CD4-positive, alpha-beta memory T cell (primary cell): ENCODE measurements around the gene ST3GAL3. TPM values are rescaled to one million over a fixed set of nuclear protein-coding genes. Genes with fewer than 3 reads are reported as not detected.

Source experiments
- CTCF ChIA-PET: fragments of 350-600 bp; sonication (Branson Sonifier 250); formaldehyde crosslinking; loops from one replicate; lab custom pipeline; 2021; ENCODE audit warnings: inconsistent platforms; ENCODE audit not compliant: partially characterized antibody; lab: Charles Lee
- POLR2A ChIA-PET: fragments of 350-600 bp; sonication (Branson Sonifier 250); formaldehyde crosslinking; loops from one replicate; lab custom pipeline; 2021; ENCODE audit not compliant: partially characterized antibody; lab: Charles Lee
- DNase-seq, 5 donors: peaks; one replicate each; pipeline versions ENCODE4 v3.0.0 to v3.0.0-alpha.2; 2020 to 2022; ENCODE audit warnings: mixed read lengths in 1 of 5
- H3K27ac ChIP-seq: one replicate; pipeline ENCODE4 v1.7.0; 2013; ENCODE audit warnings: low read depth, low read length
- H3K27me3 ChIP-seq: 2 replicates; pipeline ENCODE4 v1.7.0; 2013; ENCODE audit warnings: mild to moderate bottlenecking, low read length, moderate library complexity; ENCODE audit not compliant: insufficient read depth
- H3K36me3 ChIP-seq: 2 replicates; pipeline ENCODE4 v1.7.0; 2013; ENCODE audit warnings: mild to moderate bottlenecking, low read length, moderate library complexity; ENCODE audit not compliant: insufficient read depth
- H3K4me1 ChIP-seq: 2 replicates; pipeline ENCODE4 v1.7.0; 2013; ENCODE audit warnings: mild to moderate bottlenecking, low read length, moderate library complexity; ENCODE audit not compliant: insufficient read depth
- H3K4me3 ChIP-seq, 2 donors: one replicate each; pipeline ENCODE4 v1.7.0; 2013; ENCODE audit warnings: low read length in 2 of 2, mild to moderate bottlenecking in 1 of 2
- H3K9me3 ChIP-seq, 2 donors: one replicate each; pipeline ENCODE4 v1.7.0; 2013; ENCODE audit warnings: low read length in 2 of 2, control low read depth in 1 of 2; ENCODE audit not compliant: control insufficient read depth in 1 of 2
- H3K27ac Mint-ChIP-seq, 7 donors: one replicate each; pipeline ENCODE4 v1.8.0; 2020 to 2021; ENCODE audit warnings: mixed read lengths in 7 of 7, mild to moderate bottlenecking in 6 of 7, inconsistent platforms in 3 of 7, moderate library complexity in 3 of 7
- H3K27me3 Mint-ChIP-seq, 2 donors: one replicate each; pipeline ENCODE4 v1.8.0; 2020 to 2021; ENCODE audit warnings: mixed read lengths in 2 of 2
- H3K36me3 Mint-ChIP-seq, 2 donors: one replicate each; pipeline ENCODE4 v1.8.0; 2020 to 2021; ENCODE audit warnings: mixed read lengths in 2 of 2, inconsistent platforms in 1 of 2, mild to moderate bottlenecking in 1 of 2
- H3K4me1 Mint-ChIP-seq, 4 donors: one replicate each; pipeline ENCODE4 v1.8.0; 2020 to 2021; ENCODE audit warnings: mixed read lengths in 4 of 4, mild to moderate bottlenecking in 1 of 4
- H3K4me3 Mint-ChIP-seq, 8 donors: one replicate each; pipeline ENCODE4 v1.8.0; 2020 to 2021; ENCODE audit warnings: mixed read lengths in 8 of 8, mild to moderate bottlenecking in 7 of 8, moderate library complexity in 6 of 8, inconsistent platforms in 3 of 8
- H3K9me3 Mint-ChIP-seq, 8 donors: one replicate each; pipeline ENCODE4 v1.8.0; 2020 to 2021; ENCODE audit warnings: mixed read lengths in 8 of 8, mild to moderate bottlenecking in 5 of 8, inconsistent platforms in 3 of 8, moderate library complexity in 1 of 8
- intact Hi-C: fragments of 100-400 bp; cut with micrococcal nuclease; formaldehyde crosslinking; loops from one replicate; pipeline ENCODE4 v1.15.1; 2023
- polyA plus RNA-seq, 2 donors: library from polyadenylated mRNA; unstranded; fragments of 300-500 nt; fragmentation: Illumina TruSeq; gene quantifications; one replicate each; pipeline ENCODE4 v1.2.3, GENCODE V29; 2021
- total RNA-seq, 2 experiments: library from RNA; stranded (reverse); gene quantifications; one replicate each; pipeline ENCODE4 v1.2.3, GENCODE V29; 2021

Gene ST3GAL3
- total and polyA plus RNA-seq, 4 experiments from 2014 or later = 6.1 to 29.6 (median 16.3) TPM

- Mint-ChIP-seq H3K36me3 (peaks cover 18 to 20% of the 10 kb centered on the region in 2 donors), H3K27ac (no peak overlapping the region), H3K9me3 (no peaks in the 10 kb centered on the region), H3K27me3 (no peaks in the 10 kb centered on the region), H3K4me3 (no peak overlapping the region), H3K4me1 (peaks cover 15 to 39% (median 22%) of the 10 kb centered on the region in 4 donors)
- Histone ChIP-seq H3K27ac (no peak overlapping the region), H3K27me3 (no peaks in the 10 kb centered on the region), H3K4me3 (no peak overlapping the region), H3K4me1 (peaks cover 8% of the 10 kb centered on the region), H3K9me3 (no peaks in the 10 kb centered on the region), H3K36me3 (no peaks in the 10 kb centered on the region)
- intact Hi-C loops = no loop called here
- ChIA-PET POLR2A (interaction anchor here (1.3 kb wide), 1 partner anchor 17 kb away, joined by 5 read pairs; the partner anchor contains the start of gene DPH2), CTCF (interaction anchor here (1.0 to 4.1 kb wide), 3 partner anchors 19 to 84 kb away, joined by 3 to 17 read pairs (median 4); partner anchors contain the start of gene ARTN)
- no peak for DNase-seq
Observed at GRCh38 chr1:43952731-43953346, 245.5 kb downstream of the ST3GAL3 start.

GRCh38 chr1:43953361-43953760 lies 246.0 kb downstream of the ST3GAL3 start:
- peaks cover 12 to 34% (median 18%) of the 10 kb centered on the region in 4 donors for H3K4me1 Mint-ChIP-seq
- H3K27me3 ChIP-seq = no peaks in the 10 kb centered on the region
- no peaks in the 10 kb centered on the region for H3K36me3 ChIP-seq
- H3K9me3 ChIP-seq = no peaks in the 10 kb centered on the region
- H3K36me3 Mint-ChIP-seq = peaks cover 23 to 25% of the 10 kb centered on the region in 2 donors
- no peaks in the 10 kb centered on the region for H3K27me3 Mint-ChIP-seq
- DNase-seq = no peak
- H3K4me1 ChIP-seq = peaks cover 2% of the 10 kb centered on the region
- intact Hi-C loops = no loop called here
- no peak overlapping the region for H3K27ac ChIP-seq
- H3K4me3 Mint-ChIP-seq = no peak overlapping the region
- POLR2A ChIA-PET = interaction anchor here (1.3 kb wide), 1 partner anchor 16 kb away, joined by 5 read pairs; the partner anchor contains the start of gene DPH2
- no peak overlapping the region for H3K4me3 ChIP-seq
- H3K27ac Mint-ChIP-seq = no peak overlapping the region
- no peaks in the 10 kb centered on the region for H3K9me3 Mint-ChIP-seq
- CTCF ChIA-PET = interaction anchor here (1.0 to 4.1 kb wide), 4 partner anchors 19 to 83 kb away, joined by 3 to 17 read pairs (median 8); partner anchors contain the start of gene ARTN

DNA sequence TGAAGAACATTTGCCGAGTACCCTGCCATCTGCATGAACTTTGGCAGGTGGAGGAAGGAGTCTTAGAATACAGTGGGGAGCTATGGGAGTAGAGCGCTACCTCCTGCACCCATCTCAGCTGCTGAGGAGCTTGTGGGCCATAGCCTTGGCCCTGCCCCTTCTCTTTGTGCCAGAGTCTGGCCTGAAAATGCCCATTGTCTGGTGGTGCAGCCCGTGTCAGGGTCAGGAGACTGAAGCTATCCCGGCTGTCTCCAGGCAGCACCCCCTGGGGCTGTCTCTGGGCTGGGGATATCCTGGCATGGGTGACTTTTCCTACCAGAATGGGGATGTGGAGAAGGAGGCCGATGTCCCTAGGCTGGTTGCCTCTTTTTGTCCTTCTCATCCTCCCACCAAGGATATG lies 246.7 kb downstream of the ST3GAL3 start:
- Histone ChIP-seq H3K36me3 (no peaks in the 10 kb centered on the region), H3K27me3 (no peaks in the 10 kb centered on the region), H3K27ac (no peak overlapping the region), H3K9me3 (no peaks in the 10 kb centered on the region), H3K4me1 (no peaks in the 10 kb centered on the region), H3K4me3 (no peak overlapping the region)
- ChIA-PET CTCF (interaction anchor here (1.0 to 4.1 kb wide), 3 partner anchors 20 to 51 kb away, joined by 4 to 17 read pairs (median 11); partner anchors contain the start of gene ARTN), POLR2A (interaction anchor here (1.3 kb wide), 1 partner anchor 16 kb away, joined by 5 read pairs; the partner anchor contains the start of gene DPH2)
- no peak for DNase-seq
- Mint-ChIP-seq H3K9me3 (no peaks in the 10 kb centered on the region), H3K27ac (no peak overlapping the region), H3K27me3 (no peaks in the 10 kb centered on the region), H3K4me1 (peaks cover 9 to 27% (median 14%) of the 10 kb centered on the region in 4 donors), H3K4me3 (no peak overlapping the region), H3K36me3 (peaks cover 29 to 32% of the 10 kb centered on the region in 2 donors)
- intact Hi-C loops = no loop called here

GRCh38 chr1:43956234-43956633 lies 248.9 kb downstream of the ST3GAL3 start:
- H3K27ac Mint-ChIP-seq = no peak overlapping the region
- H3K9me3 Mint-ChIP-seq = no peaks in the 10 kb centered on the region
- CTCF ChIA-PET = interaction anchor here (0.9 to 4.1 kb wide), 3 partner anchors 22 to 92 kb away, joined by 3 to 17 read pairs (median 11); partner anchors contain the start of gene ARTN
- Histone ChIP-seq H3K9me3 (no peaks in the 10 kb centered on the region), H3K4me3 (no peak overlapping the region), H3K27ac (no peak overlapping the region), H3K36me3 (no peaks in the 10 kb centered on the region), H3K4me1 (no peaks in the 10 kb centered on the region), H3K27me3 (no peaks in the 10 kb centered on the region)
- H3K4me1 Mint-ChIP-seq = peaks cover 2 to 9% (median 5%) of the 10 kb centered on the region in 4 donors
- POLR2A ChIA-PET = no interaction called here
- no peaks in the 10 kb centered on the region for H3K27me3 Mint-ChIP-seq
- no peak overlapping the region for H3K4me3 Mint-ChIP-seq
- DNase-seq = no peak
- H3K36me3 Mint-ChIP-seq = peaks cover 23 to 28% of the 10 kb centered on the region in 2 donors
- intact Hi-C loops = no loop called here

DNA sequence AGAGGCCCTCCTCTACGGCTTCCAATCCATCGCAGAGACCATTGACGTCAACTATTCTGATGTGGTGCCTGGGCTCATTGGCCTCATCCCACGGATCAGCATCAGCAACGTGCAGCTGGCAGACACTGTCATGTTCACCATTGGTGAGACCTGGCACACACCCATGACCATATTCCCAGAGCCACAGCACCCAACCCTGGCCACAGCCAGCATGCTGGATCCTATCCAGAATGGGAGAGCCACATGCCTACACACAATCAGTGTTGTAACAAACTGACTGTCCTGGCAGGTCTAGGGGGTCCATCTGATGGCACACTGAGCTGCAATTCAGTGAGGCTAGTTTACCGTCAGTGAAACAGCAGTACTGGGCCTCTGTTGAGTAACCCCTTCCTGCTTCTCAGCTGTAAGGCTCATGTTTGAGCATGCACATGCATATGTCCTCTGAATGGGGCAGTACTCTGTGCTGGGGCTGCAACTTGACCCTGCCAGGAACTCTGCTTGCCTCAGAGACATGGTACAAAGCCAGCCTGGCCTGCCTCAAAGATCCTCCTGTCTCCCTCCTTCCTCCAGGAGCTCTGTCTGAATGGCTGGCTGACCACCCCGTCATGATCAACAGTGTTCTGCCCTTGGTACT lies 250.2 kb downstream of the ST3GAL3 start:
- no peak overlapping the region for H3K27ac ChIP-seq
- POLR2A ChIA-PET = interaction anchor here (1.5 kb wide), 1 partner anchor 10 kb away, joined by 3 read pairs; the partner anchor contains the start of gene IPO13
- H3K9me3 Mint-ChIP-seq = no peaks in the 10 kb centered on the region

DNA sequence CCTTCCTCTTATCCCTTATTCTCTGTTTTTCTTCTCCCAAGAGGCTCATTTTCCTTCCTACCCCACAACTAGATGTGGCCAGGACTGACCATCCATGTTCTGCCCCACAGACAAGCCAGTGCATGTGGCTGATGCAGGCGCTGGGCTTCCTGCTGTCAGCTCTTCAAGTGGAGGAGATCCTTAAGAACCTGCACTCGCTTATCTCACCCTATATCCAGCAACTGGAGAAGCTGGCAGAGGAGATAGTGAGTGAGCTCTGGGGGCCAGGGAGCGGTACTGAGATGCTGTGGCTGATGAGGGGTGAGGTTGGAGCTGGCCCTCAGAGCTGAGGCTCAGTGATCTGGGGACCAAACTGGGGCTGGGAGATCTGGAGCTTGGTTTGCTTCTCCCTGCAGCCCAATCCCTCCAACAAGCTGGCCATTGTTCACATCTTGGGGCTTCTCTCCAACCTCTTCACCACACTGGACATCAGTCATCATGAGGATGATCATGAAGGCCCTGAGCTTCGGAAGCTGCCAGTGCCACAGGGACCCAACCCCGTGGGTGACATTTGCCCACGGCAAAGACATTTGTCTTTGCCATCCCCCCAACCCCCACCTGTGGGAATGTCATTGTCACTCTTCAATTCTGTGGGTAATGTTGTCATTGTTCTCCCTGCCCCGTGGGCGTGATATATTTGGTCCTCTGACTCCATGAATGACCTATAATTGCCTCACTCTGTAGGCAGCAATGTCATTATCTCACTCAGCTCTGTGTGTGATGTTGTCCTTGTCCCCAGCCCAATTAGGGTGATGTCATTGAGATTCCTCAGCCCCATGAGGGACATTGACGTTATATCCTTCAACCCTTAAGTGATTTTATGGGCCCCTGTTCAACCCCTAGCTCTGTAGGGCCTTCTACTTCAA lies 251.3 kb downstream of the ST3GAL3 start:
- Histone ChIP-seq H3K9me3 (no peaks in the 10 kb centered on the region), H3K36me3 (no peaks in the 10 kb centered on the region), H3K27me3 (no peaks in the 10 kb centered on the region), H3K27ac (no peak overlapping the region), H3K4me3 (no peak overlapping the region), H3K4me1 (no peaks in the 10 kb centered on the region)
- ChIA-PET CTCF (interaction anchor here (1.0 to 2.4 kb wide), 3 partner anchors 24 to 47 kb away, joined by 3 to 6 read pairs (median 3); no protein-coding TSS in a partner anchor), POLR2A (interaction anchor here (1.5 kb wide), 1 partner anchor 12 kb away, joined by 3 read pairs; the partner anchor contains the start of gene IPO13)
- H3K36me3 Mint-ChIP-seq = peaks cover 31 to 39% of the 10 kb centered on the region in 2 donors
- no peaks in the 10 kb centered on the region for H3K27me3 Mint-ChIP-seq
- intact Hi-C loops = no loop called here
- no peak overlapping the region for H3K4me3 Mint-ChIP-seq
- DNase-seq = no peak
- H3K27ac Mint-ChIP-seq = peak overlapping the region in 1 of 7 donors; percentile 51
- H3K4me1 Mint-ChIP-seq = peaks cover 0 to 6% (median 3%) of the 10 kb centered on the region in 4 donors
- no peaks in the 10 kb centered on the region for H3K9me3 Mint-ChIP-seq

More for the DNA sequence above, 250.2 kb downstream of the ST3GAL3 start:
- Histone ChIP-seq H3K27me3 (no peaks in the 10 kb centered on the region), H3K4me3 (no peak overlapping the region), H3K36me3 (no peaks in the 10 kb centered on the region), H3K9me3 (no peaks in the 10 kb centered on the region), H3K4me1 (no peaks in the 10 kb centered on the region)
- peaks cover 0 to 6% (median 3%) of the 10 kb centered on the region in 4 donors for H3K4me1 Mint-ChIP-seq
- DNase-seq = no peak
- H3K4me3 Mint-ChIP-seq = no peak overlapping the region
- intact Hi-C loops = no loop called here
- CTCF ChIA-PET = interaction anchor here (1.0 to 2.4 kb wide), 2 partner anchors 23 to 48 kb away, joined by 3 to 6 read pairs; no protein-coding TSS in a partner anchor
- no peaks in the 10 kb centered on the region for H3K27me3 Mint-ChIP-seq
- H3K27ac Mint-ChIP-seq = peak overlapping the region in 1 of 7 donors; percentile 30
- peaks cover 28 to 35% of the 10 kb centered on the region in 2 donors for H3K36me3 Mint-ChIP-seq
